Caco-2 (cell line): ENCODE measurements around the gene OR51A7. TPM values are rescaled to one million over a fixed set of nuclear protein-coding genes. Genes with fewer than 3 reads are reported as not detected.

ENCODE experiments used
- BruUV-seq: library from RNA; stranded (reverse); fragments of 400-500 nt; replicated peaks from 2 replicates; lab custom pipeline; 2021; lab: Mats Ljungman, UMichigan
- CTCF ChIA-PET: fragments of 300-600 bp; sonication (Branson Sonifier 250); formaldehyde crosslinking; loops from one replicate; lab custom pipeline; 2022; ENCODE audit warnings: antibody characterized with exemption; lab: Charles Lee
- POLR2A ChIA-PET: fragments of 300-600 bp; sonication (Branson Sonifier 250); formaldehyde crosslinking; loops from one replicate; lab custom pipeline; 2022; ENCODE audit warnings: antibody characterized with exemption; lab: Charles Lee
- DNase-seq, 2 experiments: peaks; one replicate each; pipeline versions ENCODE4 v3.0.0 to v3.0.0-alpha.2; 2020 to 2022
- H3K27me3 ChIP-seq: replicated peaks from 2 replicates; pipeline ENCODE4 v1.6.0; 2011; ENCODE audit warnings: low read length; ENCODE audit not compliant: control insufficient read depth, insufficient read depth
- H3K36me3 ChIP-seq: 2 replicates; pipeline ENCODE4 v1.5.1; 2011; ENCODE audit warnings: low read length; ENCODE audit not compliant: control insufficient read depth, insufficient read depth
- H3K4me1 ChIP-seq: fragments of 250-450 bp; sonication (Bioruptor Pico); 2 replicates; pipeline ENCODE4 v1.5.1; 2020; ENCODE audit warnings: mild to moderate bottlenecking
- H3K4me3 ChIP-seq: 2 replicates; pipeline ENCODE4 v1.5.1; 2011; ENCODE audit warnings: low read depth, mild to moderate bottlenecking, control low read depth, low read length
- H3K9me3 ChIP-seq: fragments of 250-450 bp; sonication (Bioruptor Pico); 2 replicates; pipeline ENCODE4 v1.5.1; 2020; ENCODE audit warnings: mild to moderate bottlenecking, moderate library complexity
- H3K27ac Mint-ChIP-seq: one replicate; pipeline ENCODE4 v1.8.0; 2022; ENCODE audit warnings: mixed read lengths; ENCODE audit not compliant: unreplicated experiment
- H3K27me3 Mint-ChIP-seq: one replicate; pipeline ENCODE4 v1.8.0; 2022; ENCODE audit warnings: mixed read lengths; ENCODE audit not compliant: insufficient read depth, unreplicated experiment
- H3K36me3 Mint-ChIP-seq: one replicate; pipeline ENCODE4 v1.8.0; 2022; ENCODE audit warnings: mild to moderate bottlenecking, mixed read lengths; ENCODE audit not compliant: insufficient read depth, unreplicated experiment
- H3K4me1 Mint-ChIP-seq: one replicate; pipeline ENCODE4 v1.8.0; 2022; ENCODE audit warnings: low read depth, mixed read lengths; ENCODE audit not compliant: unreplicated experiment
- H3K4me3 Mint-ChIP-seq: one replicate; pipeline ENCODE4 v1.8.0; 2022; ENCODE audit warnings: mild to moderate bottlenecking, moderate library complexity, mixed read lengths; ENCODE audit not compliant: unreplicated experiment
- H3K9me3 Mint-ChIP-seq: one replicate; pipeline ENCODE4 v1.8.0; 2022; ENCODE audit warnings: mixed read lengths; ENCODE audit not compliant: unreplicated experiment
- intact Hi-C: fragments of 100-400 bp; cut with micrococcal nuclease; formaldehyde crosslinking; loops from one replicate; pipeline ENCODE4 v1.10.0; 2022; ENCODE audit not compliant: unreplicated experiment
- total RNA-seq: library from RNA; stranded (reverse); gene quantifications from 2 replicates; pipeline ENCODE4 v1.2.3, GENCODE V29; 2022
- TF ChIP-seq, protein P1 (sequence below), 2 experiments: fragments of 200-600 bp in 1 of 2; IDR thresholded peaks; 1 replicate in 1 of 2; 2 replicates in 1 of 2; pipeline versions ENCODE4 v1.5.1 to v1.8.0; 2011 to 2022; ENCODE audit warnings: antibody characterized with exemption in 1 of 2, control low read depth in 1 of 2, inconsistent platforms in 1 of 2, low read depth in 1 of 2, low read length in 1 of 2, mild to moderate bottlenecking in 1 of 2, moderate library complexity in 1 of 2; ENCODE audit not compliant: insufficient read depth in 1 of 2, severe bottlenecking in 1 of 2, unreplicated experiment in 1 of 2

The OR51A7 gene
- total RNA-seq, 1 experiment from 2014 or later, result not detected

DNA sequence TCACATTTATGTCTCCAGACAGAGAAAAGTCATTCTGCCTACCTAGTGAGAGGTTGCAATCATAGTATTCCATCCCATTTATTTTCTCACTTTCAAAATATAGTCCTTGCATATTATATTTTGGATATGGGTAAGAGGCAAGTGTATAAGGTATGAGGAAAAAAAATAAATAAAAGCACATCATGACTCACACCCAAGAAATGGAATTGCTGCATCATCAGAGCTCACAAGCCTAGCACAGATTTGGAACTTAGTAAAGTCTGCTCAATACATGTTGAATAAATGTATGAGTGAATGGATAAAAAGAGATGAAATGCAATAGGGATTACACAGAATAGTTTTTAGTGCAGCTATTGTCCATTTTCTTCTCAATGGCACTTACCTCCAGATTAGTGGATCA is 23.0 kb downstream of the OR51A7 start:
- Histone ChIP-seq H3K9me3 (no peaks in the 10 kb centered on the region), H3K27me3 (no peaks in the 10 kb centered on the region), H3K4me3 (no peak overlapping the region), H3K4me1 (no peaks in the 10 kb centered on the region), H3K36me3 (no peaks in the 10 kb centered on the region)
- H3K27ac Mint-ChIP-seq, result no peak overlapping the region
- DNase-seq, result no peak
- no TSS peak for BruUV-seq
- H3K4me3 Mint-ChIP-seq, result no peak overlapping the region
- TF ChIP-seq, protein P1, sequence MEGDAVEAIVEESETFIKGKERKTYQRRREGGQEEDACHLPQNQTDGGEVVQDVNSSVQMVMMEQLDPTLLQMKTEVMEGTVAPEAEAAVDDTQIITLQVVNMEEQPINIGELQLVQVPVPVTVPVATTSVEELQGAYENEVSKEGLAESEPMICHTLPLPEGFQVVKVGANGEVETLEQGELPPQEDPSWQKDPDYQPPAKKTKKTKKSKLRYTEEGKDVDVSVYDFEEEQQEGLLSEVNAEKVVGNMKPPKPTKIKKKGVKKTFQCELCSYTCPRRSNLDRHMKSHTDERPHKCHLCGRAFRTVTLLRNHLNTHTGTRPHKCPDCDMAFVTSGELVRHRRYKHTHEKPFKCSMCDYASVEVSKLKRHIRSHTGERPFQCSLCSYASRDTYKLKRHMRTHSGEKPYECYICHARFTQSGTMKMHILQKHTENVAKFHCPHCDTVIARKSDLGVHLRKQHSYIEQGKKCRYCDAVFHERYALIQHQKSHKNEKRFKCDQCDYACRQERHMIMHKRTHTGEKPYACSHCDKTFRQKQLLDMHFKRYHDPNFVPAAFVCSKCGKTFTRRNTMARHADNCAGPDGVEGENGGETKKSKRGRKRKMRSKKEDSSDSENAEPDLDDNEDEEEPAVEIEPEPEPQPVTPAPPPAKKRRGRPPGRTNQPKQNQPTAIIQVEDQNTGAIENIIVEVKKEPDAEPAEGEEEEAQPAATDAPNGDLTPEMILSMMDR (IDR thresholded peaks at IDR 0.05; ENCODE audit: insufficient read depth in 1 of 2, low read depth in 1 of 2, low read length in 1 of 2, severe bottlenecking in 1 of 2, unreplicated experiment in 1 of 2), result no peak
- ChIA-PET CTCF (no interaction called here), POLR2A (no interaction called here)
- H3K27me3 Mint-ChIP-seq, result peaks cover 23% of the 10 kb centered on the region
- intact Hi-C loops, result loop anchor here (5.0 kb wide), 1 partner anchor 36 kb away; no protein-coding TSS in a partner anchor
- H3K36me3 Mint-ChIP-seq, result no peaks in the 10 kb centered on the region
- no peaks in the 10 kb centered on the region for H3K9me3 Mint-ChIP-seq
- H3K4me1 Mint-ChIP-seq, result no peaks in the 10 kb centered on the region

DNA sequence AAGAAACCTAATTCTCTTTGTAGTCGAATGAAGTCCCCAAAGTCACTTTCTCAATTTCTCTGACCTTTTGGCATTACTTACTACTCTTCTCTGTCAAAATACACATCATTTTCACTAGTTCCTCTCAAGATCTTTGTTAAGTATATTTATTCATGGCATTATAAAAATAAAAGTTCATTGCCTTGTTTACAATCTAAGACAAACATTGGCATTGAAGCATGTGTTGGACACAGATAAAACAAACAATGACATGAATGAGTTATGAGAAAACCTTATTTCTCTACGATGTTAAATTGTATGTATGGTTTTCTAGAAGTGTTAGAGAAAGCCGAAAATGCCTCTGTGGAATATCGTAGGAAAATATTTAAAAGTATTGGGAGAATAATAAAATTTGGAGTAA is 29.2 kb downstream of the OR51A7 start:
- DNase-seq, result no peak
- Histone ChIP-seq H3K27me3 (no peaks in the 10 kb centered on the region), H3K4me1 (no peaks in the 10 kb centered on the region), H3K9me3 (no peaks in the 10 kb centered on the region), H3K4me3 (no peak overlapping the region), H3K36me3 (no peaks in the 10 kb centered on the region)
- intact Hi-C loops, result no loop called here
- CTCF ChIA-PET, result no interaction called here
- no peaks in the 10 kb centered on the region for H3K4me1 Mint-ChIP-seq
- H3K27me3 Mint-ChIP-seq, result peaks cover 5% of the 10 kb centered on the region
- no TSS peak for BruUV-seq
- no peaks in the 10 kb centered on the region for H3K36me3 Mint-ChIP-seq
- H3K27ac Mint-ChIP-seq, result no peak overlapping the region
- POLR2A ChIA-PET, result no interaction called here
- no peaks in the 10 kb centered on the region for H3K9me3 Mint-ChIP-seq
- no peak overlapping the region for H3K4me3 Mint-ChIP-seq
- TF ChIP-seq, protein P1 (IDR thresholded peaks at IDR 0.05; ENCODE audit: insufficient read depth in 1 of 2, low read depth in 1 of 2, low read length in 1 of 2, severe bottlenecking in 1 of 2, unreplicated experiment in 1 of 2), result no peak

DNA sequence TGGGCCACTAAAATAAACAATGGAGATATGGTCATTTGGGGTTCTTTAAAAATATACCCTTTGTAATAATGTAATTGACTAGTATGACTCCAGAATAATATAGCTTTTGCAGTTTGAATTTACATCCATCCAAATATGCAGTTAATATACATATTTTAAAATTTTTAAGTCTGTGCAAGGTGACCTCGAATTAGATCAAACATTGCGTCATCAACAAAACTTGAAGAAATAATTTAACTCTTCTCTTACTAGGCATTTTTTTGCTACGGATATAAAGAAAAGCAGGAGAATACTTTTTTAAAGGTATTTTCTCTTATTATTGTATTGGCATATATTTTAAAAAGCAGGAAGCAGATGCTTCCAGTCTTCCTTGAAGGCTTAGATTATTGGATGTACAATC is 33.2 kb downstream of the OR51A7 start:
- TF ChIP-seq, protein P1 (IDR thresholded peaks at IDR 0.05; ENCODE audit: insufficient read depth in 1 of 2, low read depth in 1 of 2, low read length in 1 of 2, severe bottlenecking in 1 of 2, unreplicated experiment in 1 of 2), result no peak
- no peaks in the 10 kb centered on the region for H3K27me3 ChIP-seq
- Mint-ChIP-seq H3K9me3 (no peaks in the 10 kb centered on the region), H3K27ac (no peak overlapping the region), H3K36me3 (no peaks in the 10 kb centered on the region), H3K4me1 (no peaks in the 10 kb centered on the region), H3K4me3 (no peak overlapping the region), H3K27me3 (peaks cover 2% of the 10 kb centered on the region)
- H3K36me3 ChIP-seq, result no peaks in the 10 kb centered on the region
- BruUV-seq, result no TSS peak
- H3K4me3 ChIP-seq, result no peak overlapping the region
- no peaks in the 10 kb centered on the region for H3K9me3 ChIP-seq
- CTCF ChIA-PET, result no interaction called here
- POLR2A ChIA-PET, result no interaction called here
- no peaks in the 10 kb centered on the region for H3K4me1 ChIP-seq
- intact Hi-C loops, result no loop called here
- DNase-seq, result no peak
